Transverse colon (tissue), 4 donors: ENCODE measurements around the gene TNFRSF8.

Experiments used
- EP300 ChIP-seq: sonication (generic); formaldehyde crosslinking; IDR thresholded peaks from one replicate; pipeline ENCODE4 v1.6.1; 2017; ENCODE audit warnings: antibody characterized with exemption, low read depth
- POLR2A ChIP-seq: fragments of 450-650 bp; IDR thresholded peaks from one replicate; pipeline ENCODE4 v1.6.1; 2016; ENCODE audit warnings: antibody characterized with exemption, mild to moderate bottlenecking, moderate library complexity
- POLR2AphosphoS5 ChIP-seq, 3 donors: sonication (generic); formaldehyde crosslinking; IDR thresholded peaks; one replicate each; pipeline ENCODE4 v1.6.1; 2016; ENCODE audit warnings: antibody characterized with exemption in 3 of 3
- TF ChIP-seq, protein P1 (sequence below), 5 experiments: fragments of 200-600 bp in 3 of 5; fragments of 450-650 bp in 2 of 5; sonication (generic) in 3 of 5; IDR thresholded peaks; 1 replicate in 2 of 5; 2 replicates in 3 of 5; pipeline ENCODE4 v1.5.1; 2016 to 2017; ENCODE audit warnings: antibody characterized with exemption in 5 of 5, inconsistent platforms in 3 of 5, mild to moderate bottlenecking in 2 of 5, moderate library complexity in 1 of 5

GRCh38 chr1:12051361-12051760 is 11.7 kb upstream of the TNFRSF8 start:
- TF ChIP-seq, protein P1, sequence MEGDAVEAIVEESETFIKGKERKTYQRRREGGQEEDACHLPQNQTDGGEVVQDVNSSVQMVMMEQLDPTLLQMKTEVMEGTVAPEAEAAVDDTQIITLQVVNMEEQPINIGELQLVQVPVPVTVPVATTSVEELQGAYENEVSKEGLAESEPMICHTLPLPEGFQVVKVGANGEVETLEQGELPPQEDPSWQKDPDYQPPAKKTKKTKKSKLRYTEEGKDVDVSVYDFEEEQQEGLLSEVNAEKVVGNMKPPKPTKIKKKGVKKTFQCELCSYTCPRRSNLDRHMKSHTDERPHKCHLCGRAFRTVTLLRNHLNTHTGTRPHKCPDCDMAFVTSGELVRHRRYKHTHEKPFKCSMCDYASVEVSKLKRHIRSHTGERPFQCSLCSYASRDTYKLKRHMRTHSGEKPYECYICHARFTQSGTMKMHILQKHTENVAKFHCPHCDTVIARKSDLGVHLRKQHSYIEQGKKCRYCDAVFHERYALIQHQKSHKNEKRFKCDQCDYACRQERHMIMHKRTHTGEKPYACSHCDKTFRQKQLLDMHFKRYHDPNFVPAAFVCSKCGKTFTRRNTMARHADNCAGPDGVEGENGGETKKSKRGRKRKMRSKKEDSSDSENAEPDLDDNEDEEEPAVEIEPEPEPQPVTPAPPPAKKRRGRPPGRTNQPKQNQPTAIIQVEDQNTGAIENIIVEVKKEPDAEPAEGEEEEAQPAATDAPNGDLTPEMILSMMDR (IDR thresholded peaks at IDR 0.05), result no peak
- TF ChIP-seq POLR2A, result no peak
- no peak for TF ChIP-seq POLR2AphosphoS5 (IDR thresholded peaks at IDR 0.05)
- no peak for TF ChIP-seq EP300
